Choroid plexus epithelial cell (primary cell): ENCODE results near the gene LEMD2.

Source experiments
- DNase-seq: peaks from one replicate; pipeline ENCODE4 v3.0.0-alpha.2; 2010; ENCODE audit warnings: low read depth
- H3K4me3 ChIP-seq: 2 replicates; pipeline ENCODE4 v1.5.1; 2011; ENCODE audit warnings: low read depth, mild to moderate bottlenecking, control low read depth, low read length, moderate library complexity
- TF ChIP-seq, protein P1 (sequence below): conservative IDR thresholded peaks from 2 replicates; pipeline ENCODE4 v1.5.1; 2011; ENCODE audit warnings: low read depth, mild to moderate bottlenecking, control low read depth, inconsistent platforms, low read length, moderate library complexity

The LEMD2 gene

DNA sequence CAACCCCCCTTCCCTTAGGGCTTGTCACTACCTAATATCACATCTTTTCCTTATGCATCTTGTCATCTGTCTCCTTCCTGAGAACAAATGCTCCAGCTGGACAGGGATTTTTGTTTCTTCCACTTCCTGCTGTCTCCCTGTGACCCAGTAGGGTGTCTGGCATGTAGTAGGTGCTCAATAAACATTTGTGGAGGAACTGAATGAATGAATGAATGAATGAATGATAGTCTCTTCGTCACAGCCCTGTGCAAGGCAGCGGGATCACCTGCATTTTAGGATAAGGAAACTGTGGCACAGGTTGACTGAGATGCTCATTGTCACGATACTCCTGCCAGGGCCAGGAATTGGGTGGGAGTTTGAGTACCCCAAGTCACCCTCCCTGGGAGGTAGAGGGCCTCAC, 14.2 kb downstream of the LEMD2 start:
- DNase-seq = no peak
- TF ChIP-seq, protein P1, sequence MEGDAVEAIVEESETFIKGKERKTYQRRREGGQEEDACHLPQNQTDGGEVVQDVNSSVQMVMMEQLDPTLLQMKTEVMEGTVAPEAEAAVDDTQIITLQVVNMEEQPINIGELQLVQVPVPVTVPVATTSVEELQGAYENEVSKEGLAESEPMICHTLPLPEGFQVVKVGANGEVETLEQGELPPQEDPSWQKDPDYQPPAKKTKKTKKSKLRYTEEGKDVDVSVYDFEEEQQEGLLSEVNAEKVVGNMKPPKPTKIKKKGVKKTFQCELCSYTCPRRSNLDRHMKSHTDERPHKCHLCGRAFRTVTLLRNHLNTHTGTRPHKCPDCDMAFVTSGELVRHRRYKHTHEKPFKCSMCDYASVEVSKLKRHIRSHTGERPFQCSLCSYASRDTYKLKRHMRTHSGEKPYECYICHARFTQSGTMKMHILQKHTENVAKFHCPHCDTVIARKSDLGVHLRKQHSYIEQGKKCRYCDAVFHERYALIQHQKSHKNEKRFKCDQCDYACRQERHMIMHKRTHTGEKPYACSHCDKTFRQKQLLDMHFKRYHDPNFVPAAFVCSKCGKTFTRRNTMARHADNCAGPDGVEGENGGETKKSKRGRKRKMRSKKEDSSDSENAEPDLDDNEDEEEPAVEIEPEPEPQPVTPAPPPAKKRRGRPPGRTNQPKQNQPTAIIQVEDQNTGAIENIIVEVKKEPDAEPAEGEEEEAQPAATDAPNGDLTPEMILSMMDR = no peak
- no peak overlapping the region for H3K4me3 ChIP-seq

DNA sequence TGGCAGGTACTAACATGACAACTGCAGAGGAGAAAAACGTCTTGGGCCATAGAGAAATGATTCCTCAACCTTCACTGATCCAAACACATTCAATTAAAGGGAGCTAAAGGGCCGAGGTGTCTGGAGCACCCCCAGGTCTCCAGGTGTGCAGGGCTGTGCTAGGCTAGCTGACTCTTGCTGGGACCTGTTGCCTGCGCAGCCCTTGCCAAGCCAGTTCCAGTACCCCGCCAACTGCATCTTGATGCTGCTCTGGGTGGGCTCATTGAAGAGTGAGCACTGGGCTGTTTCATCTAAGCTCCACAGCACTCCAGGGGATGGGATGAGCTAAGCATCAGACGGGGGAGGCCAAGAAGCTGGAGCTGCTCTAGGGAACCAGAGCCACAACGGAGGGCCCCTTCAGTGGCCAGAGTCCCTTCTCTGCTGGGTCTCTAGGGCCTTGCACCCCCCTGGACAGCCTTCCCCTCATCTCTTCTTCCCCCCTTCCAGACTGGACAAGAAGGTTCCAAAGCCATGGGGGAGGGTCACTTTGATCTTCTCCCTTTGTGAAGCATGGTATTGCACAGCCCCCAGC, 15.9 kb downstream of the LEMD2 start:
- H3K4me3 ChIP-seq = no peak overlapping the region
- TF ChIP-seq, protein P1 = no peak
- no peak for DNase-seq

DNA sequence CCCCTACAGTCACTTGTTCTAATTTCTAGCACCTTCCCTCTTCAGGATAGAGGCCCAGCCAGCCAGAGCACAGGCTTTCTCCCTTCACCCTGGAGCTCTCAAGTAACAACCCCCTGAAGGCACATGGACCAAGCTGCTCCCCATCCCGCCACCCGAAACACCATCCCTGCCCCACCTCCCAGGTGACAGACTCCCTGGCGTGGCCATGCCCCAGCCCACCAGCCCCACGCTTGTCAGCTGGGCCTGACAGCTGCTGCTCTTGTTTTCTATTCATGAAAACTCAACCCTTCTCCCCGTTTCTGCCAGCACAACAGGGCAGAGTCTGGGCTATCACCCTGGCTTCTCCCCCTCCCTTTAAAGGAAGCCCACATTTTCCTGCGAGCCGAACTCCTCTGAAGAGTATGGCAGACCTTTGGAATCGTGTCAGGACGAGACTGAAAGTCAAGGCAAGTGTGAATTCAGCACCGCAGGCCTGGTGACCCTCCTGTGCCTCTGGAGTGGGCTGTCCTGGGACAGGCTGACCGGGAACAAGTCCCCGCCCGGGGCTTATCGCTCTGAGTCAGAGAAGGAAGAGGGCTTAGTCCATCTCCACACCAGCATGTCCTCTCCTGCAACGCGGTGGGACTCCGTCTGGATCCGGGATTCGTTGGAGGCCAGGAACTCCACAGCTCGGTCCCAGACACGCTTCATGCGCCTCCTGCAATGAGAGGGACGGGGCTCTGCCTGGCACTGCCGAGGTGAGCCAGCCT, 16.7 kb downstream of the LEMD2 start:
- no peak overlapping the region for H3K4me3 ChIP-seq
- DNase-seq = peak; percentile 53
- TF ChIP-seq, protein P1 = no peak

DNA sequence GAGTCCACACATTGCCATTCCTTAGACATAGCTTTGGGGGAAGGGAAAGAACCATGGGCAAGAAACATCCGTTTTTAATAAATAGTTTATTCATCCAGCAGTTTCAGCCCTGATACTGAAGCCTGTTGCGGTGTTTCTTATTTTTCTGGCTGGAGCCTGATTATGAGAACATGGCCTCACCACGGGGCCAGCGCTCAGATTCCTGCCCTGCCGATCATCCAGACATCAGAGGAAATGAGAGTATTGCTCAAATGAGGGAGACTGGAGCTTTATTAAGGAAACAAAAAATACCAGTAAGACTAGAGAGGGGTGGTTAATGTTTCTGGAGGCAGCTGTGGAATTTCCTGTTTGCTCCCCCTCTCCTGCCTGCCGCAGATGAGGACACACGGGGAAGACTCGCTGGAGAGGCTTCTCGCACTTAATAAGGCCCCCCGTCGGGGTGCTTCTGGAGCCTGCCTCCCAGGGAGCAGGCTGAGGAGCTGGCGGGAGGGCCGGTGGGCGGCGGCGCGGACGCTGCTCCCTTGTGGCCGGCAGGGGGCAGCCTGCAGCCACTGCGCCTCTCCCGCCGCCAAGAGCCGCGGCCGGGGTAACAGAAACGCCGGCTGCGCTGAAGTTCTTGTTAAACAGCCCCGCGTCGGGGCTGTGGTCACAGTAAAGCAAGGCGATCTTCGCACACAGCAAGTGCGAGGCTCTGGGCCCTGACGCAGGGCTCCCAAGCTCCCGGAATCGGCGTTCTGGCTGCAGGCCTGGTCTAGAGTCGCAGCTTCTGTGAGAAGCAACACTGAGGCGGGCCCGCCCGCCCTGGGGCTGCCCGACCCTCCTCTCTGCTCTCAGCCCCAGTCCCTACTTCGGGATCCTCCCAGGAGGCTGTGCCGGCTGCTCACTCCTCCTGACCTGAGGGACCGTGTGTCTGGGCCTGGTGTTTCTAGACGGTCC, 17.5 kb downstream of the LEMD2 start:
- H3K4me3 ChIP-seq = no peak overlapping the region
- peak; percentile 100 for DNase-seq
- TF ChIP-seq, protein P1 = peak; percentile 62

DNA sequence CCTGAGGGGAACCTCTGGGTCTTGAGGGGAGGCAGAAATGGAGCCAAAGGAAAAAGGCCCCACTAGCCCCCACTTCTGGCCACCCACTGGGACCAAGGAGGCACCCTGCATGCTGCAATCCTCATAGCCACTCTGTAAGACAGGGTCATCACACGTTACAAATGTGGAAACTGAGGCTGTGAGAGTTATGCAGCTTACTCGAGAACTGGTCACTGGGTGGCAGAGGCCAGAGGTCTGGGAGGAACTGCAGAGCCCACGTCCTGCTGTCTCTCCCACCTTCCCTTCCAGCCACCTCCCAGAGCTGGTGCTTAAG, 18.1 kb downstream of the LEMD2 start:
- TF ChIP-seq, protein P1 = no peak
- H3K4me3 ChIP-seq = no peak overlapping the region

DNA sequence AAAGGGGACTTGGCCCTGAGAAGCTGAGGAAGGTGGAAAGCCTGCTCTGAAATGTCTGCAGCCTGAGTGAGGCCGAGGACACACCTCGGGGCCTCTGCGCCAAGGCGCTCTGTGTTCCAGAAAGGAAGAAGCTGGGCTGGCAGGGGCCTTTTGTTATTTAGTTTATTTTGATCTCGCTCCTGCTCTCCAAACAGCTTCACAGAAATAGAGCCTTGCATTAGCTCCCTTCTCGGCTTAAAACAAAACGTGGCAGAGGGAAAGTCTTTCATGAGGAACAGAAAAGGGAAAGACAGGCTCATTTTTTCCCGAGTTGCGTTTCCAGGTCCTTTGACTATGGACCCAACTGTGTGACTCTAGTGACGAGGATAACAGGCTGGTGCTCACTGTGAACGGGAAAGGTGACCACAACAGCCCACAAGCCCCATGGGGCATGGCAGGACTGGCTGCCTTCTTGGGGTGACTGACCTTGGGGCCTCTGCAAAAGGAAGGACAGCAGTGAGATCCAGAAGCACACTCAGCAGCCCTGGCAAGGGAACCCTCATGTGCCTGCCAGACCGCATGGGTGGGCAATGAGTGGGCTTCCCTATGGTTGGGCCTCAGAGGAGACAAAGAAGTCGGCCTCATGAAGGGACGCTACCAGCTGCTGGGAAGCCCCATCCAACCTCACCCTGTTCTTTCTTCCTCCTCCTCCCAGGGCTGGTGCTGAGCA, 18.7 kb downstream of the LEMD2 start:
- H3K4me3 ChIP-seq = no peak overlapping the region
- TF ChIP-seq, protein P1 = no peak
- DNase-seq = no peak

More for the DNA sequence above, 18.1 kb downstream of the LEMD2 start:
- no peak for DNase-seq
